Lung (tissue), 12 donors: ENCODE data around the gene NAMPT. TPM values are rescaled to one million over a fixed set of nuclear protein-coding genes. Genes with fewer than 3 reads are reported as not detected.

Experiments used
- ATAC-seq: fragments of 200-7000 bp; cut with Tn5 transposase; one replicate; pipeline ENCODE4 v1.9.1; 2020; ENCODE audit warnings: moderate number of reproducible peaks; ENCODE audit not compliant: insufficient read depth, low FRiP score
- DNase-seq, 3 donors: peaks; one replicate each; pipeline ENCODE4 v3.0.0-alpha.2; 2013 to 2017
- H3K27ac ChIP-seq, 2 donors: one replicate each; pipeline ENCODE4 v1.5.1; 2013; ENCODE audit warnings: mild to moderate bottlenecking in 2 of 2, moderate library complexity in 2 of 2, control low read depth in 1 of 2, inconsistent platforms in 1 of 2, low read depth in 1 of 2, low read length in 1 of 2
- H3K27me3 ChIP-seq, 3 donors: one replicate each; pipeline ENCODE4 v1.5.1; 2013; ENCODE audit warnings: low read length in 2 of 3; ENCODE audit not compliant: control insufficient read depth in 3 of 3, insufficient read depth in 3 of 3
- H3K36me3 ChIP-seq, 4 donors: one replicate each; pipeline ENCODE4 v1.5.1; 2013; ENCODE audit warnings: low read length in 4 of 4, mild to moderate bottlenecking in 1 of 4, moderate library complexity in 1 of 4; ENCODE audit not compliant: control insufficient read depth in 4 of 4, insufficient read depth in 4 of 4
- H3K4me1 ChIP-seq, 5 donors: one replicate each; pipeline ENCODE4 v1.5.1; 2013; ENCODE audit warnings: low read length in 5 of 5, mild to moderate bottlenecking in 2 of 5, moderate library complexity in 1 of 5; ENCODE audit not compliant: control insufficient read depth in 5 of 5, insufficient read depth in 5 of 5
- H3K4me3 ChIP-seq: one replicate; pipeline ENCODE4 v1.5.1; 2013; ENCODE audit warnings: mild to moderate bottlenecking, control low read depth, moderate library complexity
- H3K9ac ChIP-seq, 2 donors: one replicate each; pipeline ENCODE4 v1.5.1; 2013; ENCODE audit warnings: low read length in 2 of 2, control low read depth in 1 of 2; ENCODE audit not compliant: insufficient read depth in 1 of 2
- H3K9me3 ChIP-seq, 4 donors: one replicate each; pipeline ENCODE4 v1.5.1; 2013; ENCODE audit warnings: low read length in 3 of 4, mild to moderate bottlenecking in 1 of 4, moderate library complexity in 1 of 4; ENCODE audit not compliant: control insufficient read depth in 4 of 4, insufficient read depth in 3 of 4
- WGBS, 2 donors: extraction: QIAGEN DNeasy Blood & Tissue Kit; methylation state at CpG; one replicate each; pipeline ENCODE4 v1.1.7; 2013; 5-methylcytosine and 5-hydroxymethylcytosine counted together
- polyA plus RNA-seq, 2 donors: library from polyadenylated mRNA; stranded (reverse); fragments of 200-250 nt; gene quantifications; one replicate each; pipeline ENCODE4 v1.2.1, GENCODE V29; 2013
- total RNA-seq, 2 donors: library from RNA; depleted of rRNA in 1 of 2; stranded (reverse); fragments of >200 nt in 1 of 2; gene quantifications; one replicate each; pipeline ENCODE4 v1.2.1, GENCODE V29; 2014 to 2021
- TF ChIP-seq, protein P1 (sequence below): IDR thresholded peaks from 2 replicates; pipeline ENCODE4 v1.5.1; 2012; ENCODE audit warnings: mild to moderate bottlenecking; ENCODE audit errors: control extremely low read depth, extremely low read depth
- donor health status: control.
- donor health status: control.
- donor health status: Bipolar disorder and iron deficiency.
- donor health status: healthy.
- donor health status: DM: yes; HTN: yes; CAD: no.

NAMPT gene
- total and polyA plus RNA-seq, 4 donors = 73.3 to 1,250 (median 348) TPM

DNA sequence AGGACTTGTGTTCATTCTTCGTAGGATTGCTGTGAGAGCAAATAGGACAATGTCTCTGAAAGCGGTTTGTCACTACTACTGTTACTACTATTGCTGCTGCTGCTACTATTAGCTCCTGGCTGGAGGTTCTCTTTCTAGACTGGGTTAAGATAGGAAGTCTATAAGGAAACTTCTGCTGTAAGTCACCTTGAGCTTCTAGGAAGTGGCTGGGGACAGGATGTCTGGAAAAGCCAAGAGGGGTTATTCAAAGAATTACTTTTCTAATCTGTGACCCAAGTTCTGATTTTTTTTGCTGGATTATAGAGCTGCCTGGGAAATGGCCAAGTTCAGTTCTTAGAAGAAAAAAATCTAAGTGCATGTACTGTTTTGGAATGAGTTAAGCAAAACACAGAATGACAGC is 62.2 kb downstream of the NAMPT start:
- TF ChIP-seq, protein P1, sequence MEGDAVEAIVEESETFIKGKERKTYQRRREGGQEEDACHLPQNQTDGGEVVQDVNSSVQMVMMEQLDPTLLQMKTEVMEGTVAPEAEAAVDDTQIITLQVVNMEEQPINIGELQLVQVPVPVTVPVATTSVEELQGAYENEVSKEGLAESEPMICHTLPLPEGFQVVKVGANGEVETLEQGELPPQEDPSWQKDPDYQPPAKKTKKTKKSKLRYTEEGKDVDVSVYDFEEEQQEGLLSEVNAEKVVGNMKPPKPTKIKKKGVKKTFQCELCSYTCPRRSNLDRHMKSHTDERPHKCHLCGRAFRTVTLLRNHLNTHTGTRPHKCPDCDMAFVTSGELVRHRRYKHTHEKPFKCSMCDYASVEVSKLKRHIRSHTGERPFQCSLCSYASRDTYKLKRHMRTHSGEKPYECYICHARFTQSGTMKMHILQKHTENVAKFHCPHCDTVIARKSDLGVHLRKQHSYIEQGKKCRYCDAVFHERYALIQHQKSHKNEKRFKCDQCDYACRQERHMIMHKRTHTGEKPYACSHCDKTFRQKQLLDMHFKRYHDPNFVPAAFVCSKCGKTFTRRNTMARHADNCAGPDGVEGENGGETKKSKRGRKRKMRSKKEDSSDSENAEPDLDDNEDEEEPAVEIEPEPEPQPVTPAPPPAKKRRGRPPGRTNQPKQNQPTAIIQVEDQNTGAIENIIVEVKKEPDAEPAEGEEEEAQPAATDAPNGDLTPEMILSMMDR = no peak
- Histone ChIP-seq H3K27ac (no peak overlapping the region), H3K4me1 (peaks cover 2 to 12% (median 2%) of the 10 kb centered on the region in 5 donors), H3K9me3 (no peaks in the 10 kb centered on the region), H3K27me3 (no peaks in the 10 kb centered on the region), H3K9ac (no peak overlapping the region), H3K4me3 (no peak overlapping the region), H3K36me3 (no peaks in the 10 kb centered on the region)
- WGBS, 2 donors = 88 to 93% methylated on average over 2 of the region's 2 CpGs
- ATAC-seq = no peak
- DNase-seq = no peak

DNA sequence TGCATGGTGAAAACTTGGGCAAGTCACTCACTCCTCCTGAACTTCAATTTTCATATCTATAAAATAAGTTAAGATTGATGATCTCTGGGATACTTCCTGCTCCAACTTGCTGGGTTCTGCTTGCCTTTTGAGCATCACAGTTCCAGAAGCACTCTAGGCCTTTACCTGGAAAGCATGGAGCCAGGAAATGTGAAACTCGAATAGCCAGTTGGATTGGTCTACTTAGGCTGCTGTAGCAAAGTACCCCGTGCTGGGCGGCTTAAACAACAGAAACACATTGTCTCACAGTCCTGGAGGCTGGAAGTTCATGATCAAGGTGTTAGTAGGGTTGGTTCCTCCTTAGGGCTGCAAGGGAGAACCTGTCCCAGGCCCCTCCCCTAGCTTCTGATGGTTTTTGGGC is 64.5 kb downstream of the NAMPT start:
- no peak for ATAC-seq
- no peak for DNase-seq

DNA sequence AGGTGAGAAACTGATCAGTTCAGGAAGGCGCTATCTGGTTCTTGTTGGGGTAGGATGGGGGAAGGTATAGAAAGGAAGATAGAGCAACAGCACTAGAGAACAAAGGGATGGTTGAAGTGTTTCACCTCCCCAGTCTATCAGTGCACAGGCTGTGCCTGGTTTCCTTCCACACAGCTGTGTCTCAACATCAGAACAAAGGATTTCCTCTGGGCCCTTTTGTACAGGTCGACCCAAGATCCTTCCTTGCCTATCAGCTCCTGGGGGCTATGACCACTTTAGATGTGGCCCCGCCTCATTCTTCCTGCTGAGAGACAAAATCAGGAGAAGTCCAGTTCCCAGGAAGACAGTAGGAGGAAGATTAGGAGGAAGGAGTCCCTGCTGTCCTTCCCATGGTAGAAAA is 65.6 kb downstream of the NAMPT start:
- WGBS, 2 donors = 77 to 83% methylated on average over 3 of the region's 3 CpGs
- H3K9me3 ChIP-seq = no peaks in the 10 kb centered on the region
- DNase-seq (no peak), ATAC-seq (no peak)
- H3K27me3 ChIP-seq = no peaks in the 10 kb centered on the region
- no peaks in the 10 kb centered on the region for H3K36me3 ChIP-seq
- peaks cover 9 to 23% (median 14%) of the 10 kb centered on the region in 5 donors for H3K4me1 ChIP-seq
- no peak overlapping the region for H3K4me3 ChIP-seq
- TF ChIP-seq, protein P1 = no peak
- no peak overlapping the region for H3K9ac ChIP-seq
- H3K27ac ChIP-seq = no peak overlapping the region

More for the DNA sequence above, 64.5 kb downstream of the NAMPT start:
- Histone ChIP-seq H3K4me3 (no peak overlapping the region), H3K27ac (no peak overlapping the region), H3K9ac (no peak overlapping the region), H3K4me1 (peaks cover 9 to 23% (median 14%) of the 10 kb centered on the region in 5 donors), H3K9me3 (no peaks in the 10 kb centered on the region), H3K36me3 (no peaks in the 10 kb centered on the region), H3K27me3 (no peaks in the 10 kb centered on the region)
- TF ChIP-seq, protein P1 = no peak
- 86 to 95% methylated on average over 3 of the region's 3 CpGs for WGBS, 2 donors

DNA sequence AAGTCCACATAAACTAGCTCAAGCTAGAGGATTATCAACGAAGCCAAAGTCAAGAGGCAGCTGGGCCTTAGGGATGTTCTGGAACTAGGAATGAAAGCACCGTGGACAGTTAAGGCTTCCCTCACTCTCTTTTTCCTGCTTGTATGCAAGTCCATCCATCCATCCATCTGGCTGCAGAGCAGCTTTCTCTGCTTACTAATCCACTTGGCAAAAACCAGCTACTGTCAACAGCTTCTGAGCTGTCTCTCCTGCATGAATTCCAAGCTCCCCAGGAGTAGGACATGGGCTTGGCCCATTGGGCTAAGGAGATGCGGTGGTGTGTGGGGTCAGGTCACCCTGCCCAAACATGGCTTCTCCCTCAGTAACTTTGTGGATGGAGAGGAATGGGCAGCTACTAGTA is 66.2 kb downstream of the NAMPT start:
- DNase-seq = no peak
- ATAC-seq = no peak
- Histone ChIP-seq H3K9ac (no peak overlapping the region), H3K4me1 (peaks cover 9 to 23% (median 14%) of the 10 kb centered on the region in 5 donors), H3K27ac (peak overlapping the region; percentile 7 to 86), H3K36me3 (no peaks in the 10 kb centered on the region), H3K4me3 (no peak overlapping the region), H3K9me3 (no peaks in the 10 kb centered on the region), H3K27me3 (no peaks in the 10 kb centered on the region)
- TF ChIP-seq, protein P1 = no peak
- WGBS, 2 donors = 92 to 96% methylated on average over 3 of the region's 3 CpGs
